ENCODE measurements around the gene SPATA13.

SPATA13 gene

DNA sequence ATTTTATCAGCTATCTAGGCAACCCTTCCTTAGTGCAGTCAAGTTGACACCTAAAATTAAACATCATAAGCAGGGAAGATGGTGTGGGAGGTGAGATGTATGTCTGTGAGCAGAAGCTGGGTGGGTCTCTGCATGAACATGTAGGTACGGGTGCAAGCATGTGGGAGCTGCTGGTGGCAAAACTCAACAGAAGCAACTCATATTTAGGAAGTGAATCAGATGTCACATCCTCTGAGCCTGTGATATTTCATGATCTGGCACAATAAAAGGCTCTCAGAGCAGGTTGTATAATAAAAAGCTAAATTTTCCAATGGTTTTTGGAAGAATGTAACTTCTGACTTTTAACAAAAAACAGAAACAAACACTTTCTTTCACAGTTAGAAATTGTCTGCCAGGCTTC, 193.2 kb downstream of the SPATA13 start:
- Histone ChIP-seq H3K4me3 (ENCODE audit: low read depth in 1 of 2, low read length in 2 of 2) (no peak overlapping the region), H3K9me3 (ENCODE audit: insufficient read depth, low read length, severe bottlenecking) (no peaks in the 10 kb centered on the region), H2AFZ (ENCODE audit: low read depth, low read length) (no peak overlapping the region), H3K27me3 (ENCODE audit: insufficient read depth, low read length, poor library complexity) (no peaks in the 10 kb centered on the region), H3K36me3 (ENCODE audit: insufficient read depth, low read length) (no peaks in the 10 kb centered on the region), H3K27ac (ENCODE audit: low read length) (no peak overlapping the region), H3K79me2 (ENCODE audit: insufficient read depth, low read length) (no peaks in the 10 kb centered on the region), H3K4me1 (ENCODE audit: insufficient read depth, low read length) (no peaks in the 10 kb centered on the region), H4K20me1 (ENCODE audit: insufficient read depth, low read length) (no peaks in the 10 kb centered on the region), H3K4me2 (ENCODE audit: insufficient read depth, low read length) (no peak overlapping the region), H3K9ac (ENCODE audit: low read depth, low read length) (no peak overlapping the region)
- ATAC-seq (ENCODE audit: insufficient read depth, low read depth) (no peak), DNase-seq (no peak)
- TF ChIP-seq EZH2 (IDR thresholded peaks at IDR 0.05; ENCODE audit: borderline replicate concordance, low read depth, low read length, severe bottlenecking), result no peak
- TF ChIP-seq, protein P1, sequence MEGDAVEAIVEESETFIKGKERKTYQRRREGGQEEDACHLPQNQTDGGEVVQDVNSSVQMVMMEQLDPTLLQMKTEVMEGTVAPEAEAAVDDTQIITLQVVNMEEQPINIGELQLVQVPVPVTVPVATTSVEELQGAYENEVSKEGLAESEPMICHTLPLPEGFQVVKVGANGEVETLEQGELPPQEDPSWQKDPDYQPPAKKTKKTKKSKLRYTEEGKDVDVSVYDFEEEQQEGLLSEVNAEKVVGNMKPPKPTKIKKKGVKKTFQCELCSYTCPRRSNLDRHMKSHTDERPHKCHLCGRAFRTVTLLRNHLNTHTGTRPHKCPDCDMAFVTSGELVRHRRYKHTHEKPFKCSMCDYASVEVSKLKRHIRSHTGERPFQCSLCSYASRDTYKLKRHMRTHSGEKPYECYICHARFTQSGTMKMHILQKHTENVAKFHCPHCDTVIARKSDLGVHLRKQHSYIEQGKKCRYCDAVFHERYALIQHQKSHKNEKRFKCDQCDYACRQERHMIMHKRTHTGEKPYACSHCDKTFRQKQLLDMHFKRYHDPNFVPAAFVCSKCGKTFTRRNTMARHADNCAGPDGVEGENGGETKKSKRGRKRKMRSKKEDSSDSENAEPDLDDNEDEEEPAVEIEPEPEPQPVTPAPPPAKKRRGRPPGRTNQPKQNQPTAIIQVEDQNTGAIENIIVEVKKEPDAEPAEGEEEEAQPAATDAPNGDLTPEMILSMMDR (IDR thresholded peaks at IDR 0.05; ENCODE audit: borderline replicate concordance, extremely low read depth, low read length, poor library complexity, severe bottlenecking), result no peak

DNA sequence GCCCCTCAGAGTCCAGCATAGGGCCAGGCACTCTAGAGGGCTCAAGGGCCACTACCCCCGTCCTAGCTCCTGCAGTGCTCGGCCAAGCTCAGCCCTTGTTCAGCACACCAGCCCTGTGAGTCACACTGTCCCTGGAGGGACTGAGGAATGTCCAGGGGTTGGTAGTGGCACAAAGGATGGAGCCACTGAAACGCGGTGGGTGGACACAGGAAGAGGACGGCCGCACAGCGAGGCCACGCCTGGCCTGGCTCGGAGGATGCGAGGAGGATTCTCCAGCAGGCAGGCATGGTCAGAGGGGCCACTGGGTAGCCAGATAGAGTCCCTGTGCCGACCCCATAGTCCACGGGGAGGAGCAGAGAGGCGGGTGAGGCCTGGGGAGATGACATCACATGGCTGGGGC, 194.6 kb downstream of the SPATA13 start:
- H3K27ac ChIP-seq (ENCODE audit: low read length), result no peak overlapping the region
- H3K4me3 ChIP-seq (ENCODE audit: low read depth in 1 of 2, low read length in 2 of 2), result no peak overlapping the region
- ATAC-seq (ENCODE audit: insufficient read depth, low read depth) (no peak), DNase-seq (no peak)
- no peaks in the 10 kb centered on the region for H3K9me3 ChIP-seq (ENCODE audit: insufficient read depth, low read length, severe bottlenecking)
- H3K4me2 ChIP-seq (ENCODE audit: insufficient read depth, low read length), result no peak overlapping the region
- H4K20me1 ChIP-seq (ENCODE audit: insufficient read depth, low read length), result no peaks in the 10 kb centered on the region
- H3K4me1 ChIP-seq (ENCODE audit: insufficient read depth, low read length), result no peaks in the 10 kb centered on the region
- no peaks in the 10 kb centered on the region for H3K36me3 ChIP-seq (ENCODE audit: insufficient read depth, low read length)
- TF ChIP-seq EZH2 (IDR thresholded peaks at IDR 0.05; ENCODE audit: borderline replicate concordance, low read depth, low read length, severe bottlenecking), result no peak
- TF ChIP-seq, protein P1 (IDR thresholded peaks at IDR 0.05; ENCODE audit: borderline replicate concordance, extremely low read depth, low read length, poor library complexity, severe bottlenecking), result no peak
- no peak overlapping the region for H3K9ac ChIP-seq (ENCODE audit: low read depth, low read length)
- H2AFZ ChIP-seq (ENCODE audit: low read depth, low read length), result no peak overlapping the region
- H3K79me2 ChIP-seq (ENCODE audit: insufficient read depth, low read length), result no peaks in the 10 kb centered on the region
- no peaks in the 10 kb centered on the region for H3K27me3 ChIP-seq (ENCODE audit: insufficient read depth, low read length, poor library complexity)

DNA sequence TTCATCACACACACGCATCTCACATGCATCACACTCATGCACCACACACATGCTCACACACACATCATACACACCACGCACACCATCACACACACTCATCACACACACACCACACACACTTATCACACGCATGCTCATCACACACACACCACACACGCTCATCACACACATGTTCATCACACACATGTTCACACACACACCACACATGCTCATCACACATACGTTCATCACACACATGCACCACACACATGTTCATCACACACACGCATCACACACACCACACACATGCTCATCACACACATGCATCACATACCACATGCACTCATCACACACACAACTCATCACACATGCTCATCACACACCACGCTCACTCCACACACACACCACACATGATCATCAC, 195.8 kb downstream of the SPATA13 start:
- no peak for DNase-seq
- ATAC-seq (ENCODE audit: insufficient read depth, low read depth), result no peak
- Histone ChIP-seq H2AFZ (ENCODE audit: low read depth, low read length) (no peak overlapping the region), H3K4me2 (ENCODE audit: insufficient read depth, low read length) (no peak overlapping the region), H3K27me3 (ENCODE audit: insufficient read depth, low read length, poor library complexity) (no peaks in the 10 kb centered on the region), H3K27ac (ENCODE audit: low read length) (no peak overlapping the region), H3K36me3 (ENCODE audit: insufficient read depth, low read length) (no peaks in the 10 kb centered on the region), H3K4me3 (ENCODE audit: low read depth in 1 of 2, low read length in 2 of 2) (no peak overlapping the region), H3K4me1 (ENCODE audit: insufficient read depth, low read length) (no peaks in the 10 kb centered on the region), H4K20me1 (ENCODE audit: insufficient read depth, low read length) (no peaks in the 10 kb centered on the region), H3K79me2 (ENCODE audit: insufficient read depth, low read length) (no peaks in the 10 kb centered on the region), H3K9me3 (ENCODE audit: insufficient read depth, low read length, severe bottlenecking) (no peaks in the 10 kb centered on the region), H3K9ac (ENCODE audit: low read depth, low read length) (no peak overlapping the region)
- TF ChIP-seq, protein P1 (IDR thresholded peaks at IDR 0.05; ENCODE audit: borderline replicate concordance, extremely low read depth, low read length, poor library complexity, severe bottlenecking), result no peak
- no peak for TF ChIP-seq EZH2 (IDR thresholded peaks at IDR 0.05; ENCODE audit: borderline replicate concordance, low read depth, low read length, severe bottlenecking)

All from DND-41 (cell line).